Measurements from ENCODE around the gene LRRC32. TPM values are rescaled to one million over a fixed set of nuclear protein-coding genes. Genes with fewer than 3 reads are reported as not detected.

The LRRC32 gene
- total and polyA plus RNA-seq, 2 of the 4 experiments (the other 2 are of a cell fraction), result 5.2 to 13.7 TPM

DNA sequence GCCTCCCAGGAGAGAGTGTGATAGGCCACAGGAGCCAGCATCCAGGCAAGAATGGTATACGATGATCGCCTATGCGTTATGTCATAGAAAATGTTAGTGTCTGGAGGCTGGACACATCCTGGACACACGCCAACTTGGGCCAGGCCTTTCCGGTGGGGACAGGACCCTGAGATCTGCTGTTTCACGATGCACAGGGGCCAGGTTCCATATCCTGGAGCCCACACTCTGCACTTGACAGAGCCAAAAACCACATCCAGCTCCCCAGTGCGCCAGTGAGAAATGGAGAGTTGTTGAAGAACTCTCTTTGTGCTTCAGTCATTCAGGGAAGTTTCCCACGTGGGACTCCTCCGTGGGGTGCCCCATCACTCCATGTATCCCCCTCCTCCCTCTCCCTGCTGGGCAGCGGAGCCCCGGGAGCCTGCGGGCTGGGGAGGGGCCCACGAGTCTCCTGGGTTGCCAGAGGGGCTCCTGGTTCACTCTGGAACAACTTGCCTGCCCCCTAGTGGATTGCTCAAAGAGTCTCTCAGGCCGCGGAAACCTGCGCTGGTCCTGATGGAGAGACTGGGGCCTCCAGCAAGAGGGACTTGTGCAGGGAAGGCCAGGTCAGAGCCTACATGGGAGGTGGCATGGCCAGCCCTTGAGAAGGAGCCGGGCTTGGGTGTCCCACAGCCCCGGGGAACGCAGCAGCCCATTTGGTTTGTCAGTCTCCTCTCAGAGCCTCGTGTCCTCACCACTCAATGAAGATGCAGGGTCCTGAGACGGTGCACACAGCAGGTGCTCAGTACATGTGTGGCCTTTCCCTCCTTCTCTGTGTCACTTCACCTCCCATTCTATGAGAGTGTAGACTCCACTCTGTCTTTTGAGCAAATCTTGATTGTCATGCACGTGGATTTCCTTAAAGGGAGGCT is 10.2 kb upstream of the LRRC32 start (continued):
- TF ChIP-seq BHLHE40 (IDR thresholded peaks at IDR 0.05; ENCODE audit: low read depth, low read length) (no peak), RFX5 (IDR thresholded peaks at IDR 0.05; ENCODE audit: low read depth, low read length) (no peak), RCOR1 (IDR thresholded peaks at IDR 0.05; ENCODE audit: insufficient replicate concordance, low read length) (no peak)

DNA sequence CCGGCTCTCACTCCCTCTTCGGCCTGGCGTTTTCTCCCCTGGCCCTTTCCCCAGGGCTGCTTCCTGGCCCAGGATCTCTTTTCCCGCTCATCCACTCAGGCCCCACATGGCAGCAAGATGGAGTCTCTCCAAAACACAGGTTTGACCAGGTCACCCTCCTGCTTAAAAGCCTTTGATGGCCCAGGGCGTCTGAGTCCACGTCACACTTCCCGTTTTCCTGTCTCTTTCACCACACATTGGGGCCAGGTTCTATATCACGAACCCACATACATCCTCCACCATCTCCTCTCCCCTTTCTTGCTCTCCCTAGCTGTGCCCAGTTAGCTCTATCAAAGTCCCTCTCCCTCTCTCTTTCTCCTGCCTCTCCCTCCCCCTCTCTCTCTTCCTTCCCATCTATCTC is 7.8 kb upstream of the LRRC32 start:
- no TSS peak for BruUV-seq (replicated peaks)
- no peak for ATAC-seq (ENCODE audit: low read depth)

More for the DNA sequence above, 7.8 kb upstream of the LRRC32 start:
- Histone ChIP-seq H4K5ac (ENCODE audit: low read depth, low read length) (no peak overlapping the region), H3K4ac (ENCODE audit: low read depth, low read length) (no peak overlapping the region), H3K23ac (ENCODE audit: low read depth, low read length) (no peak overlapping the region), H2AFZ (replicated peaks; ENCODE audit: low read length, poor library complexity) (no peak overlapping the region), H3K56ac (ENCODE audit: extremely low read depth, insufficient read depth, low read length) (no peak overlapping the region), H2BK5ac (ENCODE audit: low read depth, low read length, poor library complexity, severe bottlenecking) (no peak overlapping the region), H3K4me2 (ENCODE audit: low read depth, low read length) (no peak overlapping the region), H2AK5ac (ENCODE audit: low read depth, low read length) (no peak overlapping the region), H2AK9ac (replicated peaks; ENCODE audit: low read depth, low read length, poor library complexity) (no peak overlapping the region), H3K18ac (ENCODE audit: low read depth, low read length) (no peak overlapping the region), H2BK15ac (ENCODE audit: low read depth, low read length) (no peak overlapping the region), H3K79me1 (ENCODE audit: low read depth in 1 of 2, low read length in 2 of 2) (no peaks in the 10 kb centered on the region), H3K36me3 (ENCODE audit: control insufficient read depth, insufficient read depth, low read length) (no peaks in the 10 kb centered on the region), H3K4me3 (ENCODE audit: insufficient read depth, low read depth, low read length) (no peak overlapping the region), H4K8ac (ENCODE audit: low read depth in 2 of 2, low read length in 2 of 2) (no peak overlapping the region), H4K91ac (ENCODE audit: insufficient read depth, low read depth, low read length) (no peak overlapping the region), H2BK120ac (ENCODE audit: low read depth, low read length) (no peak overlapping the region), H3K4me1 (ENCODE audit: control insufficient read depth, insufficient read depth, low read length) (peaks cover 4% of the 10 kb centered on the region), H3K9me1 (ENCODE audit: insufficient read depth, low read length) (no peaks in the 10 kb centered on the region), H2BK20ac (ENCODE audit: low read depth, low read length) (no peak overlapping the region), H4K20me1 (ENCODE audit: insufficient read depth, low read length) (no peaks in the 10 kb centered on the region), H3K14ac (replicated peaks; ENCODE audit: low read depth, low read length) (no peak overlapping the region), H3K9ac (ENCODE audit: low read depth, low read length) (no peak overlapping the region), H3K27ac (ENCODE audit: insufficient read depth, low read length) (no peak overlapping the region), H3K9me3 (ENCODE audit: control insufficient read depth, insufficient read depth, low read length) (no peaks in the 10 kb centered on the region), H3K27me3 (ENCODE audit: control insufficient read depth, insufficient read depth, low read length) (peaks cover 8% of the 10 kb centered on the region; the same call in 1 of the 2 replicates)
- no peak for TF ChIP-seq MAZ (IDR thresholded peaks at IDR 0.05; ENCODE audit: borderline replicate concordance, low read depth, low read length)
- TF ChIP-seq, protein P1, sequence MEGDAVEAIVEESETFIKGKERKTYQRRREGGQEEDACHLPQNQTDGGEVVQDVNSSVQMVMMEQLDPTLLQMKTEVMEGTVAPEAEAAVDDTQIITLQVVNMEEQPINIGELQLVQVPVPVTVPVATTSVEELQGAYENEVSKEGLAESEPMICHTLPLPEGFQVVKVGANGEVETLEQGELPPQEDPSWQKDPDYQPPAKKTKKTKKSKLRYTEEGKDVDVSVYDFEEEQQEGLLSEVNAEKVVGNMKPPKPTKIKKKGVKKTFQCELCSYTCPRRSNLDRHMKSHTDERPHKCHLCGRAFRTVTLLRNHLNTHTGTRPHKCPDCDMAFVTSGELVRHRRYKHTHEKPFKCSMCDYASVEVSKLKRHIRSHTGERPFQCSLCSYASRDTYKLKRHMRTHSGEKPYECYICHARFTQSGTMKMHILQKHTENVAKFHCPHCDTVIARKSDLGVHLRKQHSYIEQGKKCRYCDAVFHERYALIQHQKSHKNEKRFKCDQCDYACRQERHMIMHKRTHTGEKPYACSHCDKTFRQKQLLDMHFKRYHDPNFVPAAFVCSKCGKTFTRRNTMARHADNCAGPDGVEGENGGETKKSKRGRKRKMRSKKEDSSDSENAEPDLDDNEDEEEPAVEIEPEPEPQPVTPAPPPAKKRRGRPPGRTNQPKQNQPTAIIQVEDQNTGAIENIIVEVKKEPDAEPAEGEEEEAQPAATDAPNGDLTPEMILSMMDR (conservative IDR thresholded peaks at IDR 0.05; ENCODE audit: low read depth, low read length), result no peak
- TF ChIP-seq RAD21 (IDR thresholded peaks at IDR 0.05; ENCODE audit: low read length), result no peak
- TF ChIP-seq NFE2L2 (IDR thresholded peaks at IDR 0.05; ENCODE audit: low read depth, low read length), result no peak
- TF ChIP-seq FOS (IDR thresholded peaks at IDR 0.05; ENCODE audit: low read depth, low read length), result no peak
- no peak for TF ChIP-seq SMC3 (IDR thresholded peaks at IDR 0.05; ENCODE audit: low read depth, low read length)
- TF ChIP-seq RFX5 (IDR thresholded peaks at IDR 0.05; ENCODE audit: low read depth, low read length), result no peak
- TF ChIP-seq RCOR1 (IDR thresholded peaks at IDR 0.05; ENCODE audit: insufficient replicate concordance, low read length), result no peak
- TF ChIP-seq, protein P2, sequence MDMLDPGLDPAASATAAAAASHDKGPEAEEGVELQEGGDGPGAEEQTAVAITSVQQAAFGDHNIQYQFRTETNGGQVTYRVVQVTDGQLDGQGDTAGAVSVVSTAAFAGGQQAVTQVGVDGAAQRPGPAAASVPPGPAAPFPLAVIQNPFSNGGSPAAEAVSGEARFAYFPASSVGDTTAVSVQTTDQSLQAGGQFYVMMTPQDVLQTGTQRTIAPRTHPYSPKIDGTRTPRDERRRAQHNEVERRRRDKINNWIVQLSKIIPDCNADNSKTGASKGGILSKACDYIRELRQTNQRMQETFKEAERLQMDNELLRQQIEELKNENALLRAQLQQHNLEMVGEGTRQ (IDR thresholded peaks at IDR 0.05; ENCODE audit: low read depth, low read length), result no peak
- intact Hi-C loops (cut with micrococcal nuclease) (loop anchor here (10.0 kb wide), 1 partner anchor 294 kb away; the partner anchor contains the start of genes GVQW3 and THAP12), in situ Hi-C loops (cut with MboI; ENCODE audit: low sequenced_read_pairs) (no loop called here), dilution Hi-C loops (cut with HindIII; ENCODE audit: low sequenced_read_pairs, unreplicated experiment) (no loop called here)
- 90% methylated on average over 7 of the region's 8 CpGs; no CpG with 5 or more reads in 1 of the 2 experiments for WGBS, 2 experiments (ENCODE audit: extremely low coverage in 2 of 2, insufficient read length in 1 of 2)
- ChIA-PET POLR2A (ENCODE audit: unreplicated experiment) (no interaction called here), CTCF (interaction anchor here (0.7 kb wide), 1 partner anchor 79 kb away, joined by 3 read pairs; no protein-coding TSS in a partner anchor)
- no peak for DNase-seq

Data from IMR-90 (cell line).